GM10847 (cell line): ENCODE results near the gene SEMA5A.

ENCODE experiments used
- POLR2A ChIP-seq: IDR thresholded peaks from 2 replicates; pipeline ENCODE4 v1.6.1; 2011; ENCODE audit not compliant: insufficient read length; ENCODE audit errors: extremely low read depth

Gene SEMA5A

GRCh38 chr5:9545992-9546851 is at the start of gene SEMA5A:
Gene SEMA5A (minus strand): TSS chr5:9546075. CDS start chr5:9379946, 166,129 bp downstream.
- no peak for TF ChIP-seq POLR2A

GRCh38 chr5:9594913-9595312 is 49.0 kb upstream of the SEMA5A start:
- no peak for TF ChIP-seq POLR2A

GRCh38 chr5:9589049-9589835 is 43.4 kb upstream of the SEMA5A start:
- no peak for TF ChIP-seq POLR2A

- no peak for TF ChIP-seq POLR2A
These were observed 42.4 kb upstream of the SEMA5A start for GRCh38 chr5:9588254-9588653.

GRCh38 chr5:9587135-9587534 is 41.3 kb upstream of the SEMA5A start:
- no peak for TF ChIP-seq POLR2A

- no peak for TF ChIP-seq POLR2A
These were observed 36.5 kb upstream of the SEMA5A start for GRCh38 chr5:9582406-9582805.

GRCh38 chr5:9573796-9574195 is 27.9 kb upstream of the SEMA5A start:
- TF ChIP-seq POLR2A = no peak

GRCh38 chr5:9572246-9572645 is 26.4 kb upstream of the SEMA5A start:
- no peak for TF ChIP-seq POLR2A

GRCh38 chr5:9570876-9571275 is 25.0 kb upstream of the SEMA5A start:
- no peak for TF ChIP-seq POLR2A

GRCh38 chr5:9567039-9567438 is 21.2 kb upstream of the SEMA5A start:
- no peak for TF ChIP-seq POLR2A

- no peak for TF ChIP-seq POLR2A
These were observed 18.9 kb upstream of the SEMA5A start for GRCh38 chr5:9564752-9565151.

GRCh38 chr5:9562141-9562540 is 16.3 kb upstream of the SEMA5A start:
- TF ChIP-seq POLR2A = no peak

- TF ChIP-seq POLR2A = no peak
These were observed 14.1 kb upstream of the SEMA5A start for GRCh38 chr5:9559965-9560364.

GRCh38 chr5:9558319-9558965 is 12.6 kb upstream of the SEMA5A start:
- no peak for TF ChIP-seq POLR2A

- TF ChIP-seq POLR2A = no peak
These were observed 11.8 kb upstream of the SEMA5A start for GRCh38 chr5:9557696-9558095.

- no peak for TF ChIP-seq POLR2A
These were observed 10.1 kb upstream of the SEMA5A start for GRCh38 chr5:9555961-9556360.
